WTC11 (cell line): ENCODE results near the gene VPS25.

ENCODE experiments used
- CREM ChIP-seq: sonication (generic); formaldehyde crosslinking; IDR thresholded peaks from 2 replicates; pipeline ENCODE4 v1.8.1; 2022; ENCODE audit warnings: mild to moderate bottlenecking, missing genetic modification reagents, moderate library complexity
- CTCF ChIP-seq: fragments of 200-600 bp; IDR thresholded peaks from 2 replicates; pipeline ENCODE4 v1.8.0; 2022; ENCODE audit warnings: antibody characterized with exemption
- ZNF532 ChIP-seq: fragments of 250-450 bp; sonication (Bioruptor Pico); IDR thresholded peaks from 2 replicates; pipeline ENCODE4 v1.9.0; 2021; ENCODE audit warnings: mild to moderate bottlenecking, borderline replicate concordance

GRCh38 chr17:42751628-42752027, 21.6 kb upstream of the VPS25 start:
- TF ChIP-seq ZNF532 (CRISPR knock-in tag) (no peak), CREM (CRISPR knock-in tag) (no peak), CTCF (no peak)
